Esophagus squamous epithelium (tissue), 5 donors: ENCODE results near the gene SPART. TPM values are rescaled to one million over a fixed set of nuclear protein-coding genes. Genes with fewer than 3 reads are reported as not detected.
A peak's percentile ranks its signal among the peaks of the same experiment; 100 is the strongest.

ENCODE experiments used
- DNase-seq: peaks from one replicate; lab custom pipeline; 2025; lab: John Stamatoyannopoulos, UW
- H3K27ac ChIP-seq, 4 donors: fragments of 200-600 bp; sonication (generic); one replicate each; pipeline ENCODE4 v1.5.1; 2016 to 2019; ENCODE audit warnings: mild to moderate bottlenecking in 1 of 4
- H3K27me3 ChIP-seq, 4 donors: fragments of 200-600 bp; sonication (generic); 1 replicate in 3 of 4; 2 replicates in 1 of 4; pipeline versions ENCODE4 v1.5.1 to v1.6.0; 2017 to 2021; ENCODE audit warnings: antibody characterized with exemption in 1 of 4
- H3K36me3 ChIP-seq, 3 donors: fragments of 200-600 bp; sonication (generic); one replicate each; pipeline ENCODE4 v1.5.1; 2016 to 2019
- H3K4me1 ChIP-seq, 3 donors: fragments of 200-600 bp; sonication (generic); one replicate each; pipeline ENCODE4 v1.5.1; 2017 to 2019
- H3K4me3 ChIP-seq, 4 donors: fragments of 200-600 bp; sonication (generic); 1 replicate in 3 of 4; 2 replicates in 1 of 4; pipeline ENCODE4 v1.5.1; 2016 to 2019; ENCODE audit warnings: mild to moderate bottlenecking in 2 of 4, moderate library complexity in 1 of 4
- H3K9me3 ChIP-seq, 3 donors: fragments of 200-600 bp; sonication (generic); one replicate each; pipeline ENCODE4 v1.5.1; 2016 to 2019
- CTCF ChIP-seq, 6 experiments: fragments of 450-650 bp in 4 of 6; fragments of 200-600 bp in 2 of 6; sonication (generic) in 2 of 6; IDR thresholded peaks; one replicate each; pipeline ENCODE4 v1.5.1; 2016 to 2019; ENCODE audit warnings: antibody characterized with exemption in 6 of 6, mild to moderate bottlenecking in 4 of 6, moderate library complexity in 4 of 6
- POLR2A ChIP-seq, 4 donors: fragments of 450-650 bp; IDR thresholded peaks; one replicate each; pipeline ENCODE4 v1.6.1; 2017; ENCODE audit warnings: antibody characterized with exemption in 4 of 4, mild to moderate bottlenecking in 4 of 4, moderate library complexity in 3 of 4
- WGBS, 2 donors: methylation state at CpG; one replicate each; pipeline ENCODE4 v1.1.5; 2018; 5-methylcytosine and 5-hydroxymethylcytosine counted together
- intact Hi-C: fragments of 100-400 bp; cut with DNase I; formaldehyde crosslinking; loops from one replicate; pipeline ENCODE4 v1.15.0; 2022
- total RNA-seq, 4 donors: library from RNA; depleted of rRNA; stranded (reverse); fragments of >200 nt; gene quantifications; one replicate each; pipeline ENCODE4 v1.1.0, GENCODE V29; 2016
- donor health status: DM: yes; HTN: yes; CAD: no.

The SPART gene
- total RNA-seq, 4 donors from 2014 or later = 14.9 to 60.3 (median 36.0) TPM

DNA sequence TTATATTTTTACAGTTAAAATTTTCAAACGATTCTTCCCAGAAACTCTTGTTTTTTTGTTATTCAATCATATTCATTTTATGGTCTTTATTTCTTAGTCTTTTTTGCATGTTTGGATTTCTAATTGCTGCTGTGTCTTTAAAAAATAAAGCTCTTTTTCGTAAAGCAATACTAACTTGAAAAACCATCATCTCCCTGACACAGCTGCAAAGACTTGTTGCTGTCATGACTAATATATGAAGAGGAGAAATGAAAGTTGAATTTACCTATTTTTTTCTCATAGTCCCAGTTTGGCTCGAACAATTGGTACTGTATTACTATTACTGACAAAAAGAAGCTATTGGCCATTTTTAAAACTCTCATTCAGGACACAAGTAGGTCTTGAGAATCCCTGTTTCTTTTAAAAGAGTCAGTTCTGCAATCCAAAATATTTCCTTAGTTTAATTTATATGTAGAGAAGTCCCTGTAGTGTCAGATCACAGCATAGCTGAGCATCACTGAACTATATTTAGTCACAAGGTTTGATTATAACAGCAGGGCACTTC, 12.1 kb upstream of the SPART start:
- no peak for TF ChIP-seq POLR2A (IDR thresholded peaks at IDR 0.05)
- TF ChIP-seq CTCF (IDR thresholded peaks at IDR 0.05) = no peak
- no peak for DNase-seq
- H3K36me3 ChIP-seq = no peaks in the 10 kb centered on the region
- peak overlapping the region in 3 of 4 donors; percentile 10 to 63 (median 30) for H3K27ac ChIP-seq
- no peaks in the 10 kb centered on the region for H3K27me3 ChIP-seq
- H3K4me3 ChIP-seq = no peak overlapping the region
- 61 to 75% methylated on average over 3 of the region's 3 CpGs for WGBS, 2 donors
- intact Hi-C loops = no loop called here
- peaks cover 0 to 10% (median 0%) of the 10 kb centered on the region in 3 donors for H3K4me1 ChIP-seq
- no peaks in the 10 kb centered on the region for H3K9me3 ChIP-seq

DNA sequence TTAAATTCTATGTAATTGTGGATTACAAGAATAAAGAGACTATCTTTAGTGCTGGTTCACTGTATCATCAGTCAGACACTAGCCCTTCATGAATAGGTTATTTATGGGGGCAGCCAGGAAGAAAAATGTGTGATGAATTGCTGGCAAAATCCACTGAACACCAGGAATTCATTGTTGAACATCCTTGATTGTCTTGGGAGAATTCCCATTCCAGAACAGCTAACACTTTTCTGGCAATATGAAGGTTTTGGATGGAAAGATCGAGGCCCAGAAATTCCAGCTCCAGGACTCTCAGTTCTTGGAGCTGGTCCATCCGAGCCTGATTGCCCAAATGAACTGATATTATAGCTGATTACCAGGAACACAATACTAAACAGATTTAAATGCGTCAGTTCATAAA, 11.5 kb upstream of the SPART start:
- no peaks in the 10 kb centered on the region for H3K27me3 ChIP-seq
- intact Hi-C loops = no loop called here
- no peak for DNase-seq
- H3K4me3 ChIP-seq = no peak overlapping the region
- H3K36me3 ChIP-seq = no peaks in the 10 kb centered on the region
- TF ChIP-seq CTCF (IDR thresholded peaks at IDR 0.05) (no peak), POLR2A (IDR thresholded peaks at IDR 0.05) (no peak)
- H3K27ac ChIP-seq = peak overlapping the region in 2 of 4 donors; percentile 30 to 63
- no peaks in the 10 kb centered on the region for H3K9me3 ChIP-seq
- 61 to 68% methylated on average over 3 of the region's 3 CpGs for WGBS, 2 donors
- peaks cover 0 to 10% (median 0%) of the 10 kb centered on the region in 3 donors for H3K4me1 ChIP-seq

GRCh38 chr13:36357231-36357630, 11.0 kb upstream of the SPART start:
- no peak for DNase-seq
- intact Hi-C loops = no loop called here
- H3K4me1 ChIP-seq = peaks cover 0 to 10% (median 0%) of the 10 kb centered on the region in 3 donors
- H3K36me3 ChIP-seq = no peaks in the 10 kb centered on the region
- H3K27ac ChIP-seq = peak overlapping the region in 1 of 4 donors; percentile 63
- no peaks in the 10 kb centered on the region for H3K27me3 ChIP-seq
- TF ChIP-seq CTCF (IDR thresholded peaks at IDR 0.05) (no peak), POLR2A (IDR thresholded peaks at IDR 0.05) (no peak)
- H3K4me3 ChIP-seq = no peak overlapping the region
- no peaks in the 10 kb centered on the region for H3K9me3 ChIP-seq
- 60 to 77% methylated on average over 1 to 2 of the region's 4 CpGs for WGBS, 2 donors

DNA sequence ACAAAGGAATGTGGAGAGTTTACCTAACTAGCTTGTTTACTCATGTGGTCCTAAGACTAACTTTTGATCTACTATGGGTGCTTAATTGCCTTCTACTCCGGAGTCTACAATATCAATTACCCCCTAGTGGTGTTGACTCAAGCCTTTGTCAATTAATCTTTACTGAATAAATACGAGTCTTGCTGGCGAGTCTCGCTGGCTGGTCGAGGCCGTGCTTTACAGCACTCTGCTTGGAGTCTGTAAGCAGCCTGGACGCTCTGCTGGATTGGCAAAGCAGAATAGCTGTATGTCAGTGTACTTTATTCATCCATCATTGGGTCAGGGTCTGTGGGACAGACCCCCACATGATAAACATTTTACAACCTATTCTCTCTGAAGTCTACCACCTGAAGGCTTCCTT, 9.9 kb upstream of the SPART start:
- no peak for TF ChIP-seq CTCF (IDR thresholded peaks at IDR 0.05)
- 82 to 84% methylated on average over 4 to 7 of the region's 7 CpGs for WGBS, 2 donors

DNA sequence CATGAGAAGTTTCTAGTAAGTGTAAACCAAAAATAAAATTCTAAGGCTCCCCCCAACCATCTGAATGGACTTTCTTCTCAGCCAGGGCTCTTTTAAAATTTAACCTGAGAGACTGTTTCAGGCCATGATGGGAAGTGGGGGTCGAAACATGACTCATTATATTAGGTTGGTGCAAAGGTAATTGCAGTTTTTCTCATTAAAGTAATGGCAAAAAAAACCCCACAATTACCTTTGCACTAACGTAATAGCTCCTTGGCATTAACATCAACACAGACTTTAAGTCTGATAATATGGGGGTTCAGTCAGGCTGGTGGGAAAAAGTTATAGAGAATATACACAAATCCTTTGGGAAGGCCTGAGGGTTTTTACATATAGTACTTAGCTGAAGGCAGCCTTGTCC, 9.4 kb upstream of the SPART start:
- H3K4me1 ChIP-seq = peaks cover 0 to 10% (median 0%) of the 10 kb centered on the region in 3 donors
- no peaks in the 10 kb centered on the region for H3K36me3 ChIP-seq
- no peak for DNase-seq
- TF ChIP-seq POLR2A (IDR thresholded peaks at IDR 0.05) = no peak
- no peak for TF ChIP-seq CTCF (IDR thresholded peaks at IDR 0.05)
- H3K9me3 ChIP-seq = no peaks in the 10 kb centered on the region
- H3K27ac ChIP-seq = no peak overlapping the region
- 68 to 82% methylated on average over 2 of the region's 2 CpGs for WGBS, 2 donors
- intact Hi-C loops = no loop called here
- no peaks in the 10 kb centered on the region for H3K27me3 ChIP-seq
- no peak overlapping the region for H3K4me3 ChIP-seq

More for the DNA sequence above, 9.9 kb upstream of the SPART start:
- Histone ChIP-seq H3K27ac (no peak overlapping the region), H3K27me3 (no peaks in the 10 kb centered on the region), H3K36me3 (no peaks in the 10 kb centered on the region), H3K4me3 (no peak overlapping the region), H3K9me3 (no peaks in the 10 kb centered on the region), H3K4me1 (peaks cover 0 to 10% (median 0%) of the 10 kb centered on the region in 3 donors)
- intact Hi-C loops = no loop called here
- no peak for DNase-seq
